HepG2 (cell line): ENCODE results near the gene TUNAR. TPM values are rescaled to one million over a fixed set of nuclear protein-coding genes. Genes with fewer than 3 reads are reported as not detected.

Source experiments
- ATAC-seq: fragments of 200-7000 bp; cut with Tn5 transposase; 3 replicates; pipeline ENCODE4 v1.9.1; 2020; ENCODE audit warnings: mild to moderate bottlenecking, moderate library complexity
- BruUV-seq: library from RNA; stranded (reverse); fragments of 400-500 nt; replicated peaks from 2 replicates; lab custom pipeline; 2021; lab: Mats Ljungman, UMichigan
- CTCF ChIA-PET: fragments of 300-600 bp; formaldehyde crosslinking; extraction: SDS; loops from one replicate; lab custom pipeline; 2021; ENCODE audit warnings: low total read pairs, inconsistent platforms, low intra/inter-chr PET ratio; lab: Yijun Ruan, JAX
- POLR2A ChIA-PET: fragments of 350-600 bp; sonication (Branson Sonifier 250); formaldehyde crosslinking; loops from one replicate; lab custom pipeline; 2020; ENCODE audit warnings: antibody characterized with exemption, inconsistent platforms; lab: Yijun Ruan, JAX
- DNase-seq: peaks from one replicate; pipeline ENCODE4 v3.0.0-alpha.2; 2015; ENCODE audit warnings: low spot score
- FAIRE-seq: peaks from 3 replicates; lab custom pipeline; 2011; peaks lifted over from hg19 to GRCh38; lab: Jason Lieb, UNC
- H2AFZ ChIP-seq: one replicate; pipeline ENCODE4 v1.6.1; 2011; ENCODE audit warnings: low read length, inconsistent platforms
- H3K27ac ChIP-seq: fragments of 300-600 bp; 3 replicates; pipeline ENCODE4 v1.8.0; 2011; ENCODE audit warnings: mixed run types, mild to moderate bottlenecking, mixed read lengths, low read length, inconsistent platforms; ENCODE audit not compliant: insufficient read depth; ENCODE audit errors: extremely low read length
- H3K27me3 ChIP-seq, 2 experiments: fragments of 200-600 bp in 1 of 2; 2 replicates in 1 of 2; 3 replicates in 1 of 2; pipeline versions ENCODE4 v1.6.0 to v1.8.0; 2011; ENCODE audit warnings: low read length in 2 of 2, mild to moderate bottlenecking in 2 of 2, moderate library complexity in 2 of 2, inconsistent platforms in 1 of 2; ENCODE audit not compliant: insufficient read depth in 2 of 2, control insufficient read depth in 1 of 2
- H3K36me3 ChIP-seq, 2 experiments: fragments of 200-600 bp in 1 of 2; replicated peaks in 1 of 2; 2 replicates in 1 of 2; 3 replicates in 1 of 2; pipeline versions ENCODE4 v1.5.1 to v1.8.0; 2011; ENCODE audit warnings: low read length in 2 of 2, inconsistent platforms in 1 of 2; ENCODE audit not compliant: insufficient read depth in 2 of 2, control insufficient read depth in 1 of 2
- H3K4me1 ChIP-seq: 2 replicates; pipeline ENCODE4 v1.5.1; 2012; ENCODE audit warnings: low read length, inconsistent platforms; ENCODE audit not compliant: insufficient read depth
- H3K4me2 ChIP-seq: 2 replicates; pipeline ENCODE4 v1.6.0; 2011; ENCODE audit warnings: low read depth, low read length, inconsistent platforms
- H3K4me3 ChIP-seq, 3 experiments: fragments of 200-600 bp in 1 of 3; sonication (generic), shearing (Covaris generic) in 1 of 3; replicated peaks in 1 of 3; 2 replicates each; pipeline ENCODE4 v1.5.1; 2011 to 2016; ENCODE audit warnings: low read length in 3 of 3, inconsistent platforms in 2 of 3, low read depth in 2 of 3, mild to moderate bottlenecking in 2 of 3, control low read depth in 1 of 3, mixed read lengths in 1 of 3; ENCODE audit not compliant: insufficient read depth in 1 of 3
- H3K79me2 ChIP-seq: one replicate; pipeline ENCODE4 v1.6.1; 2011; ENCODE audit warnings: low read length, inconsistent platforms; ENCODE audit not compliant: insufficient read depth
- H3K9ac ChIP-seq: 2 replicates; pipeline ENCODE4 v1.6.0; 2011; ENCODE audit warnings: mild to moderate bottlenecking, low read depth, low read length, inconsistent platforms; ENCODE audit not compliant: insufficient read depth
- H3K9me3 ChIP-seq: 2 replicates; pipeline ENCODE4 v1.5.1; 2012; ENCODE audit warnings: mild to moderate bottlenecking, low read length
- H4K20me1 ChIP-seq: 2 replicates; pipeline ENCODE4 v1.6.0; 2011; ENCODE audit warnings: inconsistent platforms, mild to moderate bottlenecking, low read length, moderate library complexity; ENCODE audit not compliant: insufficient read depth
- CREBL2 ChIP-seq: sonication (generic); formaldehyde crosslinking; IDR thresholded peaks from 2 replicates; pipeline ENCODE4 v1.8.1; 2023; ENCODE audit warnings: missing genetic modification reagents, mild to moderate bottlenecking, borderline replicate concordance
- CTCF ChIP-seq: sonication (generic); formaldehyde crosslinking; IDR thresholded peaks from 2 replicates; pipeline ENCODE4 v1.5.0; 2020; ENCODE audit warnings: mild to moderate bottlenecking, missing genetic modification reagents, moderate library complexity
- DNMT3B ChIP-seq: conservative IDR thresholded peaks from 2 replicates; pipeline ENCODE4 v1.6.1; 2016; ENCODE audit warnings: missing biosample characterization, control low read depth
- EEA1 ChIP-seq: sonication (generic); formaldehyde crosslinking; IDR thresholded peaks from 2 replicates; pipeline ENCODE4 v1.5.1; 2020; ENCODE audit warnings: mild to moderate bottlenecking, missing genetic modification reagents, borderline replicate concordance
- EP300 ChIP-seq, 3 experiments: sonication (generic) in 1 of 3; formaldehyde crosslinking in 1 of 3; IDR thresholded peaks; 2 replicates each; pipeline versions ENCODE4 v1.5.1 to v1.6.1; 2011 to 2020; ENCODE audit warnings: low read depth in 2 of 3, low read length in 2 of 3, borderline replicate concordance in 1 of 3, improper control_type of control experiment in 1 of 3, mild to moderate bottlenecking in 1 of 3, missing genetic modification reagents in 1 of 3, moderate library complexity in 1 of 3
- KDM1A ChIP-seq: IDR thresholded peaks from 2 replicates; pipeline ENCODE4 v1.6.1; 2016; ENCODE audit warnings: missing compliant biosample characterization
- RCOR2 ChIP-seq: IDR thresholded peaks from 2 replicates; pipeline ENCODE4 v1.6.1; 2016; ENCODE audit warnings: missing biosample characterization, missing genetic modification reagents
- TIGD3 ChIP-seq: sonication (generic); formaldehyde crosslinking; IDR thresholded peaks from 2 replicates; pipeline ENCODE4 v1.5.1; 2020; ENCODE audit warnings: mild to moderate bottlenecking, missing genetic modification reagents, borderline replicate concordance
- ZNF432 ChIP-seq: sonication (generic); formaldehyde crosslinking; IDR thresholded peaks from 2 replicates; pipeline ENCODE4 v1.5.0; 2020; ENCODE audit warnings: missing genetic modification reagents, mild to moderate bottlenecking, borderline replicate concordance
- ZNF660 ChIP-seq: sonication (generic); formaldehyde crosslinking; IDR thresholded peaks from 2 replicates; pipeline ENCODE4 v1.5.1; 2020; ENCODE audit warnings: mild to moderate bottlenecking, low read depth, missing genetic modification reagents, borderline replicate concordance
- ZNF670 ChIP-seq: sonication (generic); formaldehyde crosslinking; IDR thresholded peaks from 2 replicates; pipeline ENCODE4 v1.8.0; 2022; ENCODE audit warnings: mild to moderate bottlenecking, missing genetic modification reagents, borderline replicate concordance
- WGBS: methylation state at CpG from one replicate; pipeline ENCODE4 v1.1.6; 2017; ENCODE audit warnings: low lambda C conversion rate; 5-methylcytosine and 5-hydroxymethylcytosine counted together
- in situ Hi-C: cut with HindIII; loops from 2 replicates; pipeline ENCODE4 v1.10.0; 2017; ENCODE audit warnings: low pct_unique_long_range_greater_than_20kb; ENCODE audit not compliant: extremely low pct_ligation_motif_present
- intact Hi-C: fragments of 100-400 bp; cut with micrococcal nuclease; formaldehyde crosslinking; loops from one replicate; pipeline ENCODE4 v1.10.0; 2022; ENCODE audit not compliant: unreplicated experiment
- polyA plus RNA-seq, 8 experiments: library from polyadenylated mRNA; depleted of rRNA in 3 of 8; stranded (reverse) in 7 of 8; unstranded in 1 of 8; fragments of >200 nt; fragmentation: Illumina TruSeq in 4 of 8; extraction: Trizol in 4 of 8; gene quantifications; 2 replicates each; pipeline versions ENCODE4 v1.2.1 to v1.2.3, GENCODE V29; 2011 to 2016; ENCODE audit warnings: low read depth in 4 of 8, missing spikeins in 1 of 8, mixed read lengths in 1 of 8; ENCODE audit not compliant: insufficient read depth in 1 of 8
- total RNA-seq, 5 experiments: library from RNA; depleted of rRNA; stranded (reverse); fragments of >200 nt; fragmentation: Illumina TruSeq; extraction: Trizol; gene quantifications; 2 replicates each; pipeline ENCODE4 v1.2.3, GENCODE V29; 2016; ENCODE audit warnings: low read depth in 1 of 5
- TF ChIP-seq, protein P1 (sequence below): sonication (generic); formaldehyde crosslinking; conservative IDR thresholded peaks from 2 replicates; pipeline ENCODE4 v1.4.0; 2020; ENCODE audit warnings: missing genetic modification reagents

Gene TUNAR
- total and polyA plus RNA-seq, 2 of the 13 experiments (the other 11 are each of a cell fraction or from before 2014, with no cell fraction given): not detected

DNA sequence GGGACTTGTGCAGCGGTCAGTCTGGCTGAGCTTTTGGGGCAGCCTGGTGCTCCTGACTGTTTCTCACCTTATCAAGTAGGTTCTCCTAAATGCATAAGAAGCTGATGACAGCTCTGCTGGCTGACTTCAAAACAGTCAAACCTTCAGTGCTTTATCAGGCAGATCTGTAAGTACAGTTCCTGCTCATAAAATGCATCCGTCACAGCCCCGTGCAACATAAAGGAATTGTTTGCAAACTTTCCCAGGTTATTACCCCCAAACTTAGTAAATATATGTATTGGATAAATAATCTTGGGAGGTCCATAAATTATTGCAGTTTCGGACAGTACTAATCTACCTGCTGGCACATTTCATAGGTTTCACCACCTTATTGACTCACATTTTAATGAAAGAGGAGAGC, 10.7 kb downstream of the TUNAR start:
- Histone ChIP-seq H3K9me3 (no peaks in the 10 kb centered on the region), H3K36me3 (no peaks in the 10 kb centered on the region), H2AFZ (no peak overlapping the region), H4K20me1 (no peaks in the 10 kb centered on the region), H3K4me3 (no peak overlapping the region), H3K27ac (no peak overlapping the region), H3K4me1 (no peaks in the 10 kb centered on the region), H3K79me2 (no peaks in the 10 kb centered on the region), H3K4me2 (no peak overlapping the region), H3K9ac (no peak overlapping the region), H3K27me3 (peaks cover 1 to 41% of the 10 kb centered on the region in 2 experiments; a peak in 3 of 5 replicates)
- TF ChIP-seq DNMT3B (no peak), RCOR2 (no peak), ZNF660 (no peak), ZNF432 (no peak)
- TF ChIP-seq, protein P1, sequence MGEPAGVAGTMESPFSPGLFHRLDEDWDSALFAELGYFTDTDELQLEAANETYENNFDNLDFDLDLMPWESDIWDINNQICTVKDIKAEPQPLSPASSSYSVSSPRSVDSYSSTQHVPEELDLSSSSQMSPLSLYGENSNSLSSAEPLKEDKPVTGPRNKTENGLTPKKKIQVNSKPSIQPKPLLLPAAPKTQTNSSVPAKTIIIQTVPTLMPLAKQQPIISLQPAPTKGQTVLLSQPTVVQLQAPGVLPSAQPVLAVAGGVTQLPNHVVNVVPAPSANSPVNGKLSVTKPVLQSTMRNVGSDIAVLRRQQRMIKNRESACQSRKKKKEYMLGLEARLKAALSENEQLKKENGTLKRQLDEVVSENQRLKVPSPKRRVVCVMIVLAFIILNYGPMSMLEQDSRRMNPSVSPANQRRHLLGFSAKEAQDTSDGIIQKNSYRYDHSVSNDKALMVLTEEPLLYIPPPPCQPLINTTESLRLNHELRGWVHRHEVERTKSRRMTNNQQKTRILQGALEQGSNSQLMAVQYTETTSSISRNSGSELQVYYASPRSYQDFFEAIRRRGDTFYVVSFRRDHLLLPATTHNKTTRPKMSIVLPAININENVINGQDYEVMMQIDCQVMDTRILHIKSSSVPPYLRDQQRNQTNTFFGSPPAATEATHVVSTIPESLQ (CRISPR knock-in tag): no peak
- FAIRE-seq (no peak), DNase-seq (no peak), ATAC-seq (no peak)
- ChIA-PET CTCF (no interaction called here), POLR2A (no interaction called here)
- BruUV-seq: no TSS peak
- intact Hi-C loops: no loop called here
- in situ Hi-C loops: no loop called here
- WGBS: 13% methylated on average over 3 of the region's 4 CpGs

GRCh38 chr14:95889236-95889979, 12.8 kb downstream of the TUNAR start:
- ATAC-seq: no peak
- no peak overlapping the region for H3K4me2 ChIP-seq
- BruUV-seq: no TSS peak
- no peaks in the 10 kb centered on the region for H3K4me1 ChIP-seq
- in situ Hi-C loops: no loop called here
- DNase-seq: no peak
- H3K4me3 ChIP-seq: no peak overlapping the region
- CTCF ChIA-PET: no interaction called here
- POLR2A ChIA-PET: no interaction called here
- H4K20me1 ChIP-seq: no peaks in the 10 kb centered on the region
- H3K27me3 ChIP-seq: peaks cover 1 to 47% of the 10 kb centered on the region in 2 experiments; a peak in 2 of 5 replicates
- H3K9ac ChIP-seq: no peak overlapping the region
- H3K36me3 ChIP-seq: no peaks in the 10 kb centered on the region
- 4% methylated on average over 9 of the region's 11 CpGs for WGBS
- FAIRE-seq: no peak
- H3K27ac ChIP-seq: no peak overlapping the region
- no peaks in the 10 kb centered on the region for H3K9me3 ChIP-seq
- intact Hi-C loops: no loop called here
- H3K79me2 ChIP-seq: no peaks in the 10 kb centered on the region
- no peak overlapping the region for H2AFZ ChIP-seq
- TF ChIP-seq EEA1 (CRISPR knock-in tag) (no peak), KDM1A (no peak), EP300 (IDR thresholded peaks at IDR 0.05; ENCODE audit: low read depth in 2 of 2, low read length in 2 of 2) (no peak), EP300 (CRISPR knock-in tag; IDR thresholded peaks at IDR 0.05; ENCODE audit: borderline replicate concordance) (no peak), TIGD3 (no peak), ZNF670 (CRISPR knock-in tag) (no peak), CREBL2 (CRISPR knock-in tag) (no peak), CTCF (CRISPR knock-in tag) (no peak)
